Measurements from ENCODE around the gene COQ5. TPM values are rescaled to one million over a fixed set of nuclear protein-coding genes. Genes with fewer than 3 reads are reported as not detected.

COQ5 gene
- total and polyA plus RNA-seq, 9 donors: 20.7 to 34.0 (median 22.7) TPM

GRCh38 chr12:120563495-120563894, 34.5 kb upstream of the COQ5 start:
- WGBS, 3 donors: 85 to 89% (median 87%) methylated on average over 11 of the region's 11 CpGs
- intact Hi-C loops (cut with DNase I): no loop called here
- no peaks in the 10 kb centered on the region for H3K27me3 ChIP-seq

DNA sequence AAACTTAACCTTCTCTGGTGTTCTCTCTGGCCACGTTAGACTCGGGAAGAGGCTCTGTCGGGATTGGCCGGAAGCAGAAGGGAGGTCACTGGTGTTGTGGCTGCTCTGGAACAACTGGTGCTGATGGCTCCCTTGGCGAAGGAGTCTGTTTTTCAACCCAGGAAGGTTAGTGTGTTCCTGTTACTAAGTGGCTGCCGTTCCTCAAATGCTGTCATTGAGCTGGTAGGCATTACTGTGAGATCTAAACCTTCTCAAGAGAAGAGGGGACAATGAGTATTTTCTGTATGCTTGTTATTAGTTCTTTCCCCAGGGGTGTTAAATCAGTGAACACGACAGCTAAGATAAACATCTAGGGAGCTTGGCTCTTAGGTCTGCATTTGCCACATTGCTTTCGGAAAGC, 33.9 kb upstream of the COQ5 start:
- H3K4me3 ChIP-seq: no peak overlapping the region
- H3K27me3 ChIP-seq: no peaks in the 10 kb centered on the region
- no peaks in the 10 kb centered on the region for H3K4me1 ChIP-seq (ENCODE audit: insufficient read depth)
- no peaks in the 10 kb centered on the region for H3K9me3 ChIP-seq
- TF ChIP-seq, protein P1, sequence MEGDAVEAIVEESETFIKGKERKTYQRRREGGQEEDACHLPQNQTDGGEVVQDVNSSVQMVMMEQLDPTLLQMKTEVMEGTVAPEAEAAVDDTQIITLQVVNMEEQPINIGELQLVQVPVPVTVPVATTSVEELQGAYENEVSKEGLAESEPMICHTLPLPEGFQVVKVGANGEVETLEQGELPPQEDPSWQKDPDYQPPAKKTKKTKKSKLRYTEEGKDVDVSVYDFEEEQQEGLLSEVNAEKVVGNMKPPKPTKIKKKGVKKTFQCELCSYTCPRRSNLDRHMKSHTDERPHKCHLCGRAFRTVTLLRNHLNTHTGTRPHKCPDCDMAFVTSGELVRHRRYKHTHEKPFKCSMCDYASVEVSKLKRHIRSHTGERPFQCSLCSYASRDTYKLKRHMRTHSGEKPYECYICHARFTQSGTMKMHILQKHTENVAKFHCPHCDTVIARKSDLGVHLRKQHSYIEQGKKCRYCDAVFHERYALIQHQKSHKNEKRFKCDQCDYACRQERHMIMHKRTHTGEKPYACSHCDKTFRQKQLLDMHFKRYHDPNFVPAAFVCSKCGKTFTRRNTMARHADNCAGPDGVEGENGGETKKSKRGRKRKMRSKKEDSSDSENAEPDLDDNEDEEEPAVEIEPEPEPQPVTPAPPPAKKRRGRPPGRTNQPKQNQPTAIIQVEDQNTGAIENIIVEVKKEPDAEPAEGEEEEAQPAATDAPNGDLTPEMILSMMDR (IDR thresholded peaks at IDR 0.05): no peak
- no peak for TF ChIP-seq EP300 (IDR thresholded peaks at IDR 0.05)
- no peak for TF ChIP-seq POLR2A (IDR thresholded peaks at IDR 0.05)
- DNase-seq: no peak
- 65 to 80% (median 78%) methylated on average over 8 of the region's 8 CpGs for WGBS, 3 donors
- H3K27ac ChIP-seq: no peak overlapping the region
- intact Hi-C loops (cut with DNase I): no loop called here
- H3K36me3 ChIP-seq: no peaks in the 10 kb centered on the region

More at GRCh38 chr12:120563495-120563894, 34.5 kb upstream of the COQ5 start:
- no peak for DNase-seq
- Histone ChIP-seq H3K9me3 (no peaks in the 10 kb centered on the region), H3K4me1 (ENCODE audit: insufficient read depth) (no peaks in the 10 kb centered on the region), H3K4me3 (no peak overlapping the region), H3K36me3 (no peaks in the 10 kb centered on the region), H3K27ac (no peak overlapping the region)
- TF ChIP-seq EP300 (IDR thresholded peaks at IDR 0.05) (no peak), POLR2A (IDR thresholded peaks at IDR 0.05) (no peak)
- TF ChIP-seq, protein P1 (IDR thresholded peaks at IDR 0.05): no peak

DNA sequence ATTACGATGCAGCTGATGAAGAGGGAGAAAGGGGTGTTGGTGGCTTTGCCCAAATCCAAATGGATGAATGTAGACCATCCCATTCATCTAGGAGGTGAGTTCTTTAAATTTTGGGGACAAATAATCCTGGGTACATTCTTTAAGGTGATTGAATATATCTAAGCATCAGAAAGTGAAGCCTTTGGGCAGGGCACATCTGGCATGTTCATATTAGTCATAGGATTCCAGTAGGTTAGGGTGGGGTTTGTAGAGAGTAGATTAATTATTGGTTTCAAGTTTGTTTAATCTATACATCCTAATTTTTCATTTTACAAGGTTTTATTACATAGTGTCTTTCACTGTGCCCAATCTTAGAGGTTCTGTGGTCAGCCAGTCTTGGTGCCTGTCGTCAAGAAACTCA, 28.6 kb upstream of the COQ5 start:
- TF ChIP-seq POLR2A (IDR thresholded peaks at IDR 0.05): no peak
- TF ChIP-seq, protein P1 (IDR thresholded peaks at IDR 0.05): no peak
- no peak for TF ChIP-seq EP300 (IDR thresholded peaks at IDR 0.05)
- no peak overlapping the region for H3K4me3 ChIP-seq
- no peaks in the 10 kb centered on the region for H3K4me1 ChIP-seq (ENCODE audit: insufficient read depth)
- intact Hi-C loops (cut with DNase I): no loop called here
- H3K36me3 ChIP-seq: peaks cover 2% of the 10 kb centered on the region
- H3K27me3 ChIP-seq: no peaks in the 10 kb centered on the region
- 90 to 95% (median 94%) methylated on average over 2 of the region's 2 CpGs for WGBS, 3 donors
- no peak overlapping the region for H3K27ac ChIP-seq
- H3K9me3 ChIP-seq: no peaks in the 10 kb centered on the region
- DNase-seq: no peak

DNA sequence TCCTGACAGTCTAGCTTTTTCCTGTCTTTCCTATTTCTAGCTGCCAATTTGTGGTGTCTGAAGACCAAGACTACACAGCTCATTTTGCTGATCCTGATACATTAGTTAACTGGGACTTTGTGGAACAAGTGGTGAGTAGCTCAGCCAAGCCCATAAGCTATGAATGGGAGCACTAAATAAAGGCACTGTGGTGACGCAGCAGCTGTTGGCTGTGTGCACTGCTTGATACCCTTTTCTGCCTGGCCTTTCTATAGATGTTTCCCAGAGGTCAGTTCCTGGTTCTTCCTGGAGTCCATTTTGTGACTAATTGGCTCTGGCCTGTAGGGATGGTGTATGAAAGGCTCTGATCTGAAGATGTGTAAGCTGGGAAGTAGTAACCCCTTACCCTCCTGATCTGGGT, 25.7 kb upstream of the COQ5 start:
- TF ChIP-seq EP300 (IDR thresholded peaks at IDR 0.05) (no peak), POLR2A (IDR thresholded peaks at IDR 0.05) (no peak)
- TF ChIP-seq, protein P1 (IDR thresholded peaks at IDR 0.05): no peak
- Histone ChIP-seq H3K9me3 (no peaks in the 10 kb centered on the region), H3K4me3 (no peak overlapping the region), H3K4me1 (ENCODE audit: insufficient read depth) (peaks cover 5% of the 10 kb centered on the region), H3K27me3 (no peaks in the 10 kb centered on the region), H3K27ac (no peak overlapping the region), H3K36me3 (peaks cover 2% of the 10 kb centered on the region)
- DNase-seq: no peak
- intact Hi-C loops (cut with DNase I): no loop called here
- 70 to 93% (median 81%) methylated on average over 1 of the region's 1 CpG for WGBS, 3 donors

GRCh38 chr12:120546050-120546386, 17.1 kb upstream of the COQ5 start:
- Histone ChIP-seq H3K4me3 (no peak overlapping the region), H3K27ac (no peak overlapping the region), H3K36me3 (no peaks in the 10 kb centered on the region), H3K27me3 (no peaks in the 10 kb centered on the region), H3K9me3 (no peaks in the 10 kb centered on the region), H3K4me1 (ENCODE audit: insufficient read depth) (peaks cover 17% of the 10 kb centered on the region)
- DNase-seq: no peak
- intact Hi-C loops (cut with DNase I): no loop called here
- 75 to 80% (median 76%) methylated on average over 3 of the region's 3 CpGs for WGBS, 3 donors
- TF ChIP-seq EP300 (IDR thresholded peaks at IDR 0.05) (no peak), POLR2A (IDR thresholded peaks at IDR 0.05) (no peak)
- TF ChIP-seq, protein P1 (IDR thresholded peaks at IDR 0.05): no peak
